AG04450 (cell line): ENCODE data around the gene NET1. TPM values are rescaled to one million over a fixed set of nuclear protein-coding genes. Genes with fewer than 3 reads are reported as not detected.
A peak's percentile ranks its signal among the peaks of the same experiment; 100 is the strongest.

Experiments used
- CTCF ChIA-PET: fragments of 300-600, 350-600 bp; formaldehyde crosslinking; extraction: SDS; loops from one replicate; lab custom pipeline; 2022; ENCODE audit warnings: antibody characterized with exemption, inconsistent platforms; lab: Charles Lee
- POLR2A ChIA-PET: fragments of 350-600 bp; formaldehyde crosslinking; extraction: SDS; loops from one replicate; lab custom pipeline; 2021; ENCODE audit warnings: antibody characterized with exemption, inconsistent platforms; lab: Yijun Ruan, JAX
- DNase-seq: peaks from one replicate; pipeline ENCODE4 v3.0.0-alpha.2; 2011; ENCODE audit warnings: low read depth, low spot score
- H3K27ac ChIP-seq: one replicate; pipeline ENCODE4 v1.5.1; 2012; ENCODE audit warnings: low read depth, low read length, control low read depth
- H3K27me3 ChIP-seq: one replicate; pipeline ENCODE4 v1.6.0; 2012; ENCODE audit warnings: low read length; ENCODE audit not compliant: control insufficient read depth, insufficient read depth
- H3K4me3 ChIP-seq: 2 replicates; pipeline ENCODE4 v1.5.1; 2011; ENCODE audit warnings: mild to moderate bottlenecking, low read depth, low read length, control low read depth
- H3K9me3 ChIP-seq: 2 replicates; pipeline ENCODE4 v1.5.1; 2012; ENCODE audit warnings: low read length; ENCODE audit not compliant: control insufficient read depth, insufficient read depth
- CTCF ChIP-seq: IDR thresholded peaks from 2 replicates; pipeline ENCODE4 v1.5.1; 2011; ENCODE audit warnings: low read depth, low read length, control low read depth, inconsistent platforms
- polyA minus RNA-seq: library from RNA; depleted of rRNA, polyadenylated mRNA; stranded (reverse); fragments of >200 nt; gene quantifications from 2 replicates; pipeline ENCODE4 v1.2.3, GENCODE V29; 2011; rRNA and poly(A)+ RNA removed
- polyA plus RNA-seq: library from polyadenylated mRNA; depleted of rRNA; stranded (reverse); fragments of >200 nt; gene quantifications from 2 replicates; pipeline ENCODE4 v1.2.3, GENCODE V29; 2011; rRNA removed

Gene NET1
- polyA plus RNA-seq = 39.1 and 46.8 TPM in 2 replicates
- 95.1 and 112 TPM in 2 replicates for polyA minus RNA-seq

- POLR2A ChIA-PET = no interaction called here
- H3K9me3 ChIP-seq = peaks cover 6% of the 10 kb centered on the region
- peak; percentile 62 for DNase-seq
- CTCF ChIA-PET = interaction anchor here (2.0 kb wide), 1 partner anchor 598 kb away, joined by 7 read pairs; no protein-coding TSS in a partner anchor
- no peak for TF ChIP-seq CTCF
- H3K27ac ChIP-seq = no peak within 1 kb of the TSS
- peak within 1 kb of the TSS; percentile 74 for H3K4me3 ChIP-seq
- no peaks in the 10 kb centered on the region for H3K27me3 ChIP-seq
These were observed at the start of gene NET1 for GRCh38 chr10:5412277-5412941. NET1 (plus strand) TSS chr10:5412557; CDS start chr10:5412693, 136 bp downstream.

- POLR2A ChIA-PET = no interaction called here
- no peak overlapping the region for H3K27ac ChIP-seq
- CTCF ChIA-PET = no interaction called here
These were observed 49.5 kb upstream of the NET1 start for GRCh38 chr10:5362873-5363272.

GRCh38 chr10:5364374-5364773 lies 48.0 kb upstream of the NET1 start:
- Histone ChIP-seq H3K4me3 (no peak overlapping the region), H3K9me3 (no peaks in the 10 kb centered on the region), H3K27me3 (no peaks in the 10 kb centered on the region), H3K27ac (no peak overlapping the region)
- CTCF ChIA-PET = no interaction called here
- no peak for TF ChIP-seq CTCF
- POLR2A ChIA-PET = no interaction called here
- DNase-seq = no peak

More at GRCh38 chr10:5362873-5363272, 49.5 kb upstream of the NET1 start:
- no peak for TF ChIP-seq CTCF
- no peaks in the 10 kb centered on the region for H3K27me3 ChIP-seq
- H3K4me3 ChIP-seq = no peak overlapping the region
- no peak for DNase-seq
- no peaks in the 10 kb centered on the region for H3K9me3 ChIP-seq

DNA sequence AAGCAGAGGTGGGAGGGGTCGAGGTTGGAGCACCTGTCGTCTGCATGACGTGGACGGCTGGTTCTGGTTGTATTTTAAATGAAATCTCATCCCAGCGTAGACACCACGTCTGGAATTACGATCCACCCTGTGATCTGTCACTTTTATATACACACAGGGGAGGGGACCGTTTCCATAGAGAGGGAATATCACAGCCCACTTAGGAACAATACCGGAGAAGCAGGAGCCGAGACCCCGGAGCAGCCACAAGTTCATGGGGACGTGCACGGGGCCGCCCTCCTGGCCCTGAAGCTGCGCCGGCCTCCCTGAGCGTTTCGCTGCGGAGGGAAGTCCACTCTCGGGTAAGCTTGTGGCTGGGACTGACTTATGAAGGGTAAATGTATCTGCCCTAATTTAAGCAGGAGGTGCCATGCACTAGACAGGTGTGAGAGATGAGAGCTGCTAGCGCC lies 47.4 kb upstream of the NET1 start, which contains the start of gene UCN3:
Gene UCN3, plus strand, starts transcription at position 77 of the 449 bp plus-strand sequence. CDS start 8,755 bp downstream, outside the sequence.
- no peaks in the 10 kb centered on the region for H3K9me3 ChIP-seq
- no peak within 1 kb of the TSS for H3K27ac ChIP-seq
- no peak within 1 kb of the TSS for H3K4me3 ChIP-seq
- DNase-seq = no peak
- H3K27me3 ChIP-seq = no peaks in the 10 kb centered on the region
- ChIA-PET CTCF (no interaction called here), POLR2A (no interaction called here)
- TF ChIP-seq CTCF = no peak

GRCh38 chr10:5365928-5366327 lies 46.4 kb upstream of the NET1 start:
- ChIA-PET CTCF (no interaction called here), POLR2A (no interaction called here)
- Histone ChIP-seq H3K4me3 (no peak overlapping the region), H3K27me3 (no peaks in the 10 kb centered on the region), H3K9me3 (no peaks in the 10 kb centered on the region), H3K27ac (no peak overlapping the region)
- no peak for TF ChIP-seq CTCF
- no peak for DNase-seq
